CD4-positive, alpha-beta T cell treated with Interleukin-6 for 4 hours (primary cell): ENCODE results near the gene GSPT1.
"Not testable (repeated sequence)": the region's sequence is repeated elsewhere in the genome, so short reads cannot be mapped to it uniquely, and the experiment has no call there.

Experiments
- DNase-seq: peaks from one replicate; pipeline ENCODE4 v3.0.0-alpha.2; 2020; ENCODE audit warnings: mixed read lengths

The GSPT1 gene

DNA sequence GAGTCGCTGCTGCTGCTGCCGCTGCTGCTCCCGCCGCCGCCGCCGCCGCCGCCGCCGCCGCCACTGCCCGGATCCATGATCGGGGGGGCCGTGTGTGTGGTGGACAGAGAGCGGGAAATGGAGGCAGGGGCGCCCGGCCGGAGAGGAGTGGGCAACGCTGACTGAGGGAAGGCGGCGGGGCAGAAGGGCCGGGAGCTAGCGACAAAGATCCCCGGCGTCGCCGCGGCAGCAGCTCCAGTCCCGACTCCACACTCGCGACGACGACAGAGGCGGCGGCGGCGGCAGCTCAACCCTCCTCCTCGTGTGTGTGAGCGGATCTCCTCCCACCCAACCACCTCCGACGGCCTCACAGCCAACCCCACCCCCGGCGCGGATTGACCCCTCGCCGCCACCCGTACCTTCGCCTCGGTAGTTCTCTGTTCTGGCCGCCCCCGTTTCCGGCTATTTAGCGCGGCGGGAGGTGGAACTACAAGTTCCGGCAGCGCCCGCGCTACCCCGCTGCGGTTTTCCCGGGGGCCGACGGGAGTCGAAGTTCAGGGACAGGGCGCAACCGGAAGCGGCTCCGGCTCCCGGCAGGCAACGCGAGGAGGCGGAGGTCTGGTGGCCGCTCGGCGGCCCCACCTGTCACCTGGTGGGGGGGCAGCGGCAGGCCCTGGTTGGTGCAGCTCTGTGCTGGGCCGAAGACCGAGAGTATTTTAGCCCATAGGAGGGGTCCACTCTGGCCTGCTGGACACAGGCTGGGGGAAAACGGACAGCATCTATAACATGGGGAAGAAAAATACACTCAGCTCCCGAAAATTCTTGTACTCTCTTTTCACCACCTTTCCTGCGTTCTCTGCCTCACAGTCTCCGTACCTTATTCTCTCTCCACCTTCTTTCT is at the start of gene GSPT1:
Gene GSPT1, minus strand, starts transcription at position 313 of the 880 bp plus-strand sequence. Its CDS starts 236 bp downstream, at position 77.
- peak; percentile 99 for DNase-seq

DNA sequence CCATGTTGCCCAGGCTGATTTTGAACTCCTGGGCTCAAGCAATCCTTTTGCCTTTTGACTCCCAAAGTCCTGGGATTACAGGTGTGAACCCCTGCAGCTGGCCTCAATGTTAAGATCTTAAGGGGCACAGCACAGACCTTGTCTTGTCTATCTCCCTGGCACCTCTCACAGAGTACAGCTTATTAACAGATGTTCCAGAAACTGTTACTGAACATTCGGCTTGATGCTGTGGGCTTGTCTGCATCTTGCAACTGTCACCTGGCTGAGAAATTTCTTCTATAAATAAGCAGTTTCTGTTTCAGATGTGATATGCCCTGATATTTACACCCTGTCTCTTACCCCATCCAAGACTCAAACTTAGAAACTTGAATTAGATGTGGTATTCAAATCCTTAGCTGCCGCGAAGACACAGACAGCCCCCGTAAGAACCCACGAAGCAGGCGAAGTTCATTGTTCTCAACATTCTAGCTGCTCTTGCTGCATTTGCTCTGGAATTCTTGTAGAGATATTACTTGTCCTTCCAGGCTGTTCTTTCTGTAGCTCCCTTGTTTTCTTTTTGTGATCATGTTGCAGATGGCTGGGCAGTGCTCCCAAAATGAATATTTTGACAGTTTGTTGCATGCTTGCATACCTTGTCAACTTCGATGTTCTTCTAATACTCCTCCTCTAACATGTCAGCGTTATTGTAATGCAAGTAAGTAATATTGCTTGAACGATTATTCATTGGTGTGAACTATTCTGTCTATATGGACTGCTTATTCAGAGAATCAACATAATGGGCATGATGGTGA is 49.2 kb upstream of the GSPT1 start, which contains the start of gene TNFRSF17:
Gene TNFRSF17, plus strand, starts transcription at position 450 of the 791 bp plus-strand sequence. Its CDS starts 115 bp downstream, at position 565.
- no peak for DNase-seq

DNA sequence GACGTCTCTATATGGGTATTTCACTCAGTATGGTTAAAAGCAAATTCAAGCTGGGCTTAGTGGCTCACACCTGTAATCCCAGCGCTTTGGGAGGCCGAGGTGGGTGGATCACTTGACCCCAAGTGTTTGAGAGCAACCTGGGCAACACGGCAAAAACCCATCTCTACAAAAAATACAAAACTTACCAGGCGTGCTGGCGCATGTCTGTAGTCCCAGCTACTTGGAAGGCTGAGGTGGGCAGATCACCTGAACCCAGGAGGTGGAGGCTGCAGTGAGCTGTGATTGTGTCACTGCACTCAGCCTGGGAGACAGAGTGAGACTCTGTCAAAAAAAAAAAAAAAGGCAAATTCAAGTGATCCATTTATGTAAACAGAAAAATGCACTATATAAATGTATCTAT is 48.0 kb upstream of the GSPT1 start:
- no peak for DNase-seq

DNA sequence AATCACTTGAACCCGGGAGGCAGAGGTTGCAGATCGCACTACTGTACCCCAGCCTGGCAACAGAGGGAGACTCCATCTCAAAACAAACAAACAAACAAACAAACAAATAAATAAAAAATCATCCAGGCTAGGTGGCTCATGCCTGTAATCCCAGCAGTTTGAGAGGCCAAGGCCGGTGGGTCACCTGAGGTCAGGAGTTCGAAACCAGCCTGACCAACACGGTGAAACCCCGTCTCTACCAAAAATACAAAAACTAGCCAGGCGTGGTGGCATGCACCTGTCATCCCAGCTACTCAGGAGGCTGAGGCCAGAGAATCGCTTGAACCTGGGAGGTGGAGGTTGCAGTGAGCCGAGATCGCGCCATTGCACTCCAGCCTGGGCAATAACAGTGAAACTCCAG is 47.2 kb upstream of the GSPT1 start:
- not testable (repeated sequence) for DNase-seq

DNA sequence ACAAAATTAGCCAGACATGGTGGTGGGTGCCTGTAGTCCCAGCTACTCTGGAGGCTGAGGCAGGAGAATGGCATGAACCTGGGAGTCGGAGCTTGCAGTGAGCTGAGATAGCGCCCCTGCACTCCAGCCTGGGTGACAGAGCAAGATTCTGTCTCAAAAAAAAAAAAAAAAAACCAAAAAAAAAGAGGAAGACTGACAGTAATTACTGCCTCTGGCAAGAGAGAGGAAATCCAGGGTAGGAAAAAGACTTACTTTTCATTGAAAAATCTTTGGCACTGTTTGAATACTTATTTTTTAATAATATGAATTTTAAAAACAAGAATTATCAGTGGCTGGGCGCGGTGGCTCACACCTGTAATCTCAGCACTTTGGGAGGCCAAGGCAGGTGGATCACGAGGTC is 46.7 kb upstream of the GSPT1 start:
- not testable (repeated sequence) for DNase-seq

DNA sequence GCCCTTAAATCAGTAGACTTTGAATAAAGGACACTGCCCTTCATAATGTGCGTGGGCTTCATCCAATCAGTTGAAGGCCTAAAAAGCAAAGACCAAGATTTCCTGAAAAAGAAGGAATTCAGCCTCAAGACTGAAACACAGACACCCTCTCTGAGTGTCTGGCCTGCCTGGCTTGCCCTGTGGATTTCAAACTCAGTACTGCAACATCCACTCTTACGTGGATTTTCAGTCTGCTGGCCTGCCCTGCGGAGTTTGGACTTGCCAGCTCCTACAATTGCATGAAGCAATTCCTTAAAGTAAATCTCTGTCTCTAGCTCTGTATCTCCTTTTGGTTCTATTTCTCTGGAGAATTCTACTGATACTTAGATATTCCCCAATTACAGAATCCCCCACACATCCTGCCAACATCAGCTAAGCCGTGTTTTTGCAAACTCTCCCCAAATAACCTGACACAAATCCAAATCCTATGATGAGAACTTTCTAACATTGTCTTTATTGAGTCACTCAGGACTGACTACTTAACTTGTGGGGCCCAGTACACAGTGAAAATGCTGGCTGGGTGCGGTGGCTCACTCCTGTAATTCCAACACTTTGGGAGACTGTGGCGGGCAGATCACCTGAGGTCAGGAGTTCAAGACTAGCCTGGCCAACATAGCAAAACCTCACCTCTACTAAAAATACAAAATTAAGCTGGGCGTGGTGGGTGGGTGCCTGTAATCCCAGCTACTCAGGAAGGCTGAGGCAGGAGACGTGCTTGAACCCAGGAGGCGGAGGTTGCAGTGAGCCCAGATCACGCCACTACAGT is 42.0 kb upstream of the GSPT1 start:
- no peak for DNase-seq

DNA sequence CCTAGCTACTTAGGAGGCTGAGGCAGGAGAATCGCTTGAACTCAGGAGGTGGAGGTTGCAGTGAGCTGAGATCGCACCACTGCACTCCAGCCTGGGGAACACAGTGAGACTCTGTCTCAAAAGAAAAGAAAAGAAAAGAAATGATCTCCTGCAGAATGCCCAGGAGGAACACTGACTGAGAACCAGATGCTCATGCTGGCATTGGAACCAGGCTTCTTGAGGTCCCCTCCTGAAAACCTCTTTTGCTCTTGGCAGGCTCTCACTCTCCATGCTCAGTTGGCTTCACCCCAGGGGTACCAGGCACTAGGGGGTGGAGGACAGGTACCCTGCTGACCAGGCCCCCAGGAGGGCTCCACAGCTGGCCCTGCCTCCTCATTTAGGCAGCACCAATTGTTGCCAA is 40.8 kb upstream of the GSPT1 start:
- DNase-seq, result no peak

DNA sequence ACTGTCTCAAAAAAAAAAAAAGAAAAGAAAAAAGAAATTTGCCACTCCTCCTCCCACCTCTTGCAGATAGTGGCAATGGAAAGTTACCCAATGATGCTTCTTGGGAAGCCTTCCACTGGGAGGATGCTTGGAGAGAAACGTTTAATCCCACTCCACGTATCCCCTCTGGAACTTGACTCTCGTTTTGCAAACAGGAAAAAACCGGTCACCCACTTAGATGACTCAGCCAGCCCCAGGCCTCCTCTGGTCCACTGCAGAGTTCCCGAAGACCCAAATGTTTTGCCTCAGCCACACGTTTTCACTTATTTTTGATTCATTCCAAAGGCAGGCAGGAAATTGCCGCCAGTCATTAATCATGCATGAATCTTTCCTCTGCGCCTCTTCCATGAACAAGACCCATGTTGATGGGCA is 40.0 kb upstream of the GSPT1 start:
- DNase-seq, result no peak

DNA sequence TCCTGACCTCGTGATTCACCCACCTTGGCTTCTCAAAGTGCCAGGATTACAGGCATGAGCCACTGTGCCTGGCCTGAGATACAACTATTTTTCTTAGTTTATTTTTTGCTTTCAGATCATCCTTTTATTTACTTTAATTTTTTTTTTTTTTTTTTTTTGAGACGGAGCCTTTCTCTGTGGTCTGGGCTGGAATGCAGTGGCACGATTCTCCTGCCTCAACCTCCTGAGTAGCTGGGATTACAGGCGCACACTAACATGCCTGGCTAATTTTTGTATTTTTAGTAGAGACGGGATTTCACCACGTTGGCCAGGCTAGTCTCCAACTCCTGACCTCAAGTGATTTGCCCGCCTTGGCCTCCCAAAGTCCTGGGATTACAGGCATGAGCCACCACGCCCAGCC is 37.8 kb upstream of the GSPT1 start:
- DNase-seq, result not testable (repeated sequence)

DNA sequence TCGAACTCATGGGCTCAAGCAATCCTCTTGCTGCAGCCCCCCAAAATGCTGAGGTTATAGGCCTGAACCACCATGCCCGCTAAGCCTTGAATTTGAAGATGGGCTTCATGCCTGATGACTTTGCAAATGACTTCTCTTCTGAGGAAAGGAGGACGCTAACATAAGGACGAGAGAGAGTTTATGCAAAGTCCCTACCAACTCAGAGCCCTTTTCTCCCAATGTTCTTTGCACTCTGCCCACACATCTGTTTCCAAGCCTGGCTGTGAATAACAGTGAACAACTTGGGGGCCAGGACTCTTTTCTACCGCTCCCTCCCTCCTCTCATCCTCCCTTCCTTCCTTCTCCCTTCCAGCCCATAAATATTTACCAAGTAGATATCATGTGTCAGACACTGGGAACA is 34.6 kb upstream of the GSPT1 start:
- no peak for DNase-seq

DNA sequence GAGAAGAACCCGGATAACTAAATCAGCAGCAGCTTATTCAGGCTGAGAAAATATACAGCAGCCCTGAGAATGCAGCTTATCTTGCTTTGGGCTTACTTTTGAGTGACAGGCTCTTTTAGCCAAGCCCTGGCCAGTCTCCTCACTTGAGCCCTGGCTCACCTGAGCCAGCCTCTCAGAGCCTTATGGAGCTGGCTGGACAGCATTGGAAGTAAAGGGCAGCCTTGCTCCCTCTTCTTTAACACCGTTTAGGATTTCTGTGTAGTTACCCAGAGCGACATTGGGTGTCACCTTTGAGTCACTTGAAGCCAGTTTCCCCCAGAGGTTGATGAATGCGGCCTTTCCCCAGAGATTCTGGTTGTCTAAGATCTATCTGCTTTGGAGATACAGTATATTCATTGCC is 33.8 kb upstream of the GSPT1 start:
- peak; percentile 15 for DNase-seq

DNA sequence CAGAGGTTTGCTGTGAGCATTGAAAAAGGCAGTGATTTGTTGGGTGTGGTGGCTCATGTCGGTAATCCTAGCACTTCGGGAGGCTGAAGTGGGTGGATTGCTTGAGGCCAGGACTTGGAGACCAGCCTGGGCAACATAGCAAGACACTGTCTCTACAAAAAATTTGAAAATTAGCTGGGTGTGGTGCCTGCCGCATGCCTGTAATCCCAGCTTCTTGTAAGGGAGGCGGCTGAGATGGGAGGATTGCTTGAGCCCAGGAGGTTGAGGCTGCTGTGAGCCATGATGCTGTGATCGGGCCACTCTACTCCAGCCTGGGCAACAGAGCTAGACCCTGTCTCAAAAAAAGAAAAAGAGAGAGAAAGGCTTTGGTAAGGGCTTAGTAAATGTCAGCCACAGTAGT is 33.1 kb upstream of the GSPT1 start:
- DNase-seq, result no peak

DNA sequence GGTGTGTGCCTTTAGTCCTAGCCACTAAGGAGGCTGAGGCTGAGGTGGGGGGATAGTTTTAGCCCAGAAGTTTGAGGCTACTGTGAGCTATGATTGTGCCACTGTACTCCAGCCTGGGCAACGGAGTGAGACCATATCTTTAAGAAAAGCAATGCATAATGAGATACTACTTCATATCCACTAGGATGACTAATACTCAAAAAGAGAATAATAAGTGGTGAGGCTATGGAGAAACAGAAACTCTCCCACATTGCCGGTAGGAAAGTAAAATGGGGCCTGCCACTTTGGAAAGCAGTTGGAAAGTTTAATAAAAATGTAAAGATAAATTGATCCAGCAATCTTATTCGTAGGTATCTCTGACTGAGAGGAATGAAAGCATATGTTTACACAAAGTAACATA is 30.7 kb upstream of the GSPT1 start:
- no peak for DNase-seq

DNA sequence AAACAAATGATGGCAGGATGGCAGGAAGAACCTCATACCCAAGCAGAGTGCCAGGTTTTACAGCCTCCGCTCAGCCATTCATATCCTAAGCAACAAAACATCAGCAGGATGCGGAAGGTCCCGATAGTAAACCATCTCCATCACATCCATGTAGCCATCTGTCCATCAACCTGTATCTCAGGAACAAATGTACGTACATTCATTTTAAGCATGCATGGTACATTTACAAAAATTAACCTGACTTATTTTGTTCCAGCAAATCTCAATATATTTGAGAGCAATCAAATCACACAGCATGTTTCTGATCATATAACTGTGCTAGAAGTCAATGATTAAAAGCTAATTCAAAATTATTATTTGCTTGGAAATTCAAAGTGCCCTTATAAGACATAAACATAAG is 26.2 kb upstream of the GSPT1 start, which contains the start of gene NPIPB2:
Gene NPIPB2, minus strand, starts transcription at position 101 of the 400 bp plus-strand sequence. Its CDS starts 0 bp downstream, at position 101.
- DNase-seq, result not testable (repeated sequence)

DNA sequence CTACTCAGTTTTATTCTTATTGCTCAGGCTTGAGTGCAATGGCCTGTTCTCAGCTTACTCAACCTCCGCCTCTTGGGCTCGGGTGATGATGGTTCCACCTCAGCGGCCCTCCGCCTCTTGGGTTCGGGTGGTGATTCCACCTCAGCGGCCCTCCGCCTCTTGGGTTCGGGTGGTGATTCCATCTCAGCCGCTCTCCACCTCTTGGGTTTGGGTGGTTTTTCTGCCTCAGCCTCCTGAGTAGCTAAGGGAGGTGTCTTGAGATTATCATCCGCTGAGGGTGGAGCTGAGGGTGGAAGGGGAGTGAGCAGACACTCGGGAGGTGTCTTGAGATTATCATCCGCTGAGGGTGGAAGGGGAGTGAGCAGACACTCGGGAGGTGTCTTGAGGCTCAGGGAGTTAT is 11.6 kb upstream of the GSPT1 start:
- not testable (repeated sequence) for DNase-seq

DNA sequence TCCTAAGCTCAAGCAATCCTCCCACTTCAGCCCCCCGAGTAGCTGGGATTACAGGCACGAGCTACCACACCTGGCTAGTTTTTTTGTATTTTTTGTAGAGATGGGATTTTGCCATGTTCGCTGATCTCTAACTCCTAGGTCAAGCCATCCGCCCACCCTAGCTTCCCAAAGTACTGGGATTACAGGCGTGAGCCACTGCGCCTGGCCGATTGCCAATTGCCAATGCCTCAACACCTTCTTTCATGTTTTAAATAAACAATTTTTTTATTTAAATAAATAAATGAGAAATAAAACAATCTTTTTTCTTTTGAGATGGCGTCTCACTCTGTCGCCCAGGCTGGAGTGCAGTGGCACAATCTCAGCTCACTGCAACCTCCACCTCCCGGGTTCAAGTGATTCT is 8.3 kb upstream of the GSPT1 start:
- DNase-seq, result not testable (repeated sequence)

DNA sequence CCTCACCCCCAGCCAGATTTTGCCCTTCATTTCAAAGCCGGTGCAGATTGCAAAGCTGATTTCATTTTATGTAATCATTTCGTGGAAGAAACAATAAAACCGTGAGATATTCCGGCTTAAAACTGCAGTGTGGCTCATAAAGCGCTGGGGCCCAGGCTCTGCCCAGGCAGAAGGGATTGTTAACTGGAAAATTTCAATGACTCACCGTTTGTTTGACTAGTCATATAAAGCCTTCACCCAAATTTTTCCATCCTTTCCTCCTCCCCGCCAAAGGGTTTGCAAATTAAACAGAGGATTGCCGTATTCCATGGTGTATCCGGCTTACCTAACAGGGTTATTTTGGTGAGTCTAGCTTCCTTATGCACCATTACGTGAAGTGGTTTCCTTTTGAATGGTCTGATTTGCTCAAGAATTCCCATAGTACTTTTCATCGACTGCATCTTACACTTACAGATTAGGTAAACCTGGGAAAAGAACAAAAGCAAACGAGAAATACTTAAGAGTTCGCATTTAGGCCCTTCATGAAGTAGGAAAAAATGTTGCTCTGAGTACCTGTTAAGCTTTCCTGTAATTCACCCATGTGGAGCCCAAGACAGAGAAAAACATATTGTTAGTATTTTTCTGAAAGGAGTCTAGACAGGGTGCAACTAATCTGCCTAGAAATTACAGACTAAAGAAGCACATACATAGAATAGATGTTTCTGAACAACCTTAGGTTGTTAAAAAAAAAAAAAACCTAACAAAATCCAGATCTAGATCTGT is 949 bp upstream of the GSPT1 start:
- no peak for DNase-seq

DNA sequence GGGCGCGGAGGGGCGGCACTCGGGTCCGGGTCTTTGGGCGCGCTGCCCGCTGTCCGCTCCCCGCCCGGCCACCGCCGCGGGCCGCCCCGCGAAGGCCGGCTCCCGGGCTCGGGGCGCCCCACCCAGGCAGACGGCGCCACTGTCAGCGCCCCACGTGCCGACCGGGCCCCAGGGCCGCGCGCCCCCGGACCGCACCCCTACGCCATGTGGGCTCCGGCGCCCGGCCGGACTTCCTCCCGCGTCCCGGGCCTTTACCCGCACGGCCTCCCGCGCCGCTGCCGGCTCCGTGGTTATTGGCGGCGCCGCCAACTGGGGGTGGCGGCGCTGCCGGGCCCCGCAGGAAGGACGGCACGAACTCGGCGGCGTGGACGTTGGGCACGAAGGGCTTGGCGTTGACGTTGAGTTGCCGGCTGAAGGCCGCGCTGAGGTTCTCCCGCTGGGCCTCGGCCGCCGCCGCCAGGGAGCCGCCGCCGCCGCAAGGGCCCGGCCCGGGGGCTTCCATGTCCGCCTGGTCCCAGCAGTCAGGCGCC is 577 bp downstream of the GSPT1 start:
- peak; percentile 40 for DNase-seq

DNA sequence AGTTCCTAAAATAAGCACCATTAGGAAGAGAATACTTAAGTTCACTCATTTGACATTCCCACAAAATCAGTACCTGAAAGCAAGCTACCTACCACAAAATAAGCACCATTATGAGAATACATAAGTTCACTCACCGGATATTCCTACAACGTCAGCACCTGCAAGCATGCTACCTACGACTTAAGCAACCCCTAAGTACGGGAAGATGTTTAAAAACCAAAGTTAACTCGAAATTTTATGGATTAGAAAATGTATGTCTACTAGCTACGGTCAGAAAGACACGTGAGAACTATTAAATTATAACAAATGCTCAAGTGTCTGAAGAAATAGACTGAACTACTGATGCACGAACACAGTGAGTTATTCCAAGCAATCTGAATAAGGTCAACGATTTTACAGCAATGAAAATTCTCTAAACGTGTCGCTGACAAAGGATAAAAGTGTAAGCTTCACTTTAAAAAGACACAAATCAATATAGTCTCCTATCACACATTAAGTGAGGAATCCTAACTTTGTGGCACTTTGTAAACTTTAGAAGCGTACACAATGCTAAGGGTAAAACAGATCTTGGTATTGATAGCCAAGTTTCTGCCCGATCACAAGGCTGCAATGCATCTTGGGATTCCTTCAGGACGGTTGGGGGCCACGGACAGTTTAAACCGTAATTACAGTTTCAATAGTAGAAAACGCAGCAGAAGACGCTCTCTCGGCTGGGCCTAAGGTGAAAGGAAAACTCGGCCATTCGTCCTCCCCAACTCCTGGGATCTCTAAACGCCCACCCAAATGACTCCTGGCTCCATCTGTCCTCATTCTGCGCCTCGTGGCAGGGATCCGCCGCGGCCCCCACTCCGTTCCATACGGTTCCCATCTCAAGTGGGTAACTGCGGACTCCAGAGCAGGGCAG is 1.3 kb downstream of the GSPT1 start:
- peak; percentile 39 for DNase-seq

DNA sequence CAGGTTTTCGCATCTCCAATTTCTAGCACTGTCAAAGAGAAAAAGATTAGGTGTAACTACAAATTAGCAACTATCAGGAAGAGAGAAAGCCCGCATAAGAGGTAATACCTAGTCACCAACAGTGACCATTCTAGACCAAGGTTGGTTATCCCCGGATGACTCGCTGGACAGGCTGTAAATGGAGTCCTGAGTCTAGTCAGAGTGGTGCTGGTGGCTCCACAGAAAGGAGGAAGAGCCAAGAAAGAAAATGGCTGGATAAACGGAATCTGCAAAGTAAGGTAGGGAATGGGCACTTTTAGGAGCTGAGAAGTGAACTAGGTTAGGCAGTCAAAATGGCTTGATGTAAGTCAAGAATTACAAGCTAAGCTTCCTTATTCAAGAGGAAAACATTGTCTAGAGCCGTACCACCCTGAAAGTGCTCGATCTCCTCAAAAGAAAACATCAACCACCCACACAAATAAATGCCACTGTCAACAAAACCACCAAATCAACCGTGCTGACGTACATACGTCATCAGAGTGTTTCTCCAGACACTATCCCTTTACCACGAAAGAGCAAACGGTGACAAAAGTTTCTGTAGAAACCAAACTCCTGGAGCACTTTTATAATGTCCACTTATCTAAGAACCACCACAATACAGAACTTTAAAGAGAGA is 2.2 kb downstream of the GSPT1 start:
- DNase-seq, result peak; percentile 7
